LHCN-M2 (cell line): ENCODE data around the gene CEL. TPM values are rescaled to one million over a fixed set of nuclear protein-coding genes. Genes with fewer than 3 reads are reported as not detected.

Experiments used
- DNase-seq: peaks from one replicate; pipeline ENCODE4 v3.0.0-alpha.2; 2012; ENCODE audit warnings: low read depth
- total RNA-seq: library from RNA; depleted of rRNA; stranded (reverse); fragments of >200 nt; gene quantifications from 2 replicates; pipeline ENCODE4 v1.2.3, GENCODE V29; 2014

Gene CEL
- total RNA-seq, 1 experiment from 2014 or later: 0.57 TPM

DNA sequence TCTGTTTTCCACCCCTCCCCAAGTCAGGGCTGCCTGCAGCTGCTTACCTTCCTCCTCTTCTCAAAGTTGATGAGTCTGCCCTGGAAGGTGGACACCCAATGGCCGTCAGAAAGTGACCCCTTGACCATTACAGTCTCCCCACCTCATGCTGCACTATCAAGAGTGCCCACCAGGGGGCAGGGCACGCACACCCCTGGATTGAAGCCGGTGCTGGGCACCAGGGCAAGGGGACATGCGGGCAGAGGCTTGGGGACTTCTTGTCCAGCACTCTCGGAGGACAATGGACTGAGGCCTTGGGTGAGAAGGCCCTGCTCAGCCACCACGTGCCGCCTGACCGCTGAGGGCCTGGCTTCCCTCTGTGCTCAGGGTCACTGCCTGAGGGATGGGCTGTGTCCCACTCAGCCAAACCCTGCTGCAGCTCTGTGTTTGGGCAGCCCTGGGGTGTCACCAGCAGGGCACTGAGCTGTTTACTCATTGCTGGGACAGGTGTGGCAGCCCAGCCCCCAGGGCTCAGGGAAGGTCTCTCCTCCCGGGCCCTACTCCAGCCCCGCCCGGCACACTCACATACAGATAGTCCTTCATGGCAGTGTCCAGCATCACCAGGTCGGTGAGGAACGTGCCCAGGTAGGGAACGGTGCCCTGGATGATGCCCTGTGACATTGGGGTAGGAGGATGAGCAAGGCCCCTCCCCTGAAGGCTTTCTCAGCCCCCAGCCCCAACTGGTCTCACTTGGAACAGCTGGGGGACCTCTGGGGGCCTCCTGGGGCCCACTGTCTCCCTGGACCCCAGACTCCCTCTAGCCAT lies 41.6 kb downstream of the CEL start:
- DNase-seq: peak; percentile 38

DNA sequence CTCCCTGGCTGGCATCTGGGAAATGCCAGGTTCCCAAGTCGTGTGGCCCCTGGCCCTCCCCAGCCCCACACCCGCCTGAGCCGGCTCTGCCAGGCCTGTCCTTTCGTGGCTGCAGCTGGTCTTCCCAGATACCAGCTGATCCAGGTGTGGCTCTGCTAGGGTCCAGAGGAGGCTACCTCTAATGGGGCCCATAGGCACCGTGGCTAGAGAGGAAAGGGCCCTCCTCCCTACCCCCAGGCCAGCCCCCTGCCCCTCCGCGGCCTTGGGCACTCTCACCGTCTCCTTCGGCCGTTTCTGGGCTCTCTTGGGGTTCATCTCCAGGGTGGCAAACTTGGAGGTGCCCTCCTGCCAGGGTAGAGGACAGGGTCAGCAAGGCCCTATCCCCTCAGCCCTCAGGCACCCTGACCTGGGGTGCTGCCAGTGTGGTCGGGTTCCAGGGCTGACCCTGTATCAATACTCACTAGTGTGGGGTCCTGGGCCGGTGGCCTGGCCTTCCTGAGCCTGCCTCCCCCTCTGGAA lies 42.3 kb downstream of the CEL start:
- DNase-seq: no peak

GRCh38 chr9:133104718-133105460 lies 43.1 kb downstream of the CEL start:
- no peak for DNase-seq

DNA sequence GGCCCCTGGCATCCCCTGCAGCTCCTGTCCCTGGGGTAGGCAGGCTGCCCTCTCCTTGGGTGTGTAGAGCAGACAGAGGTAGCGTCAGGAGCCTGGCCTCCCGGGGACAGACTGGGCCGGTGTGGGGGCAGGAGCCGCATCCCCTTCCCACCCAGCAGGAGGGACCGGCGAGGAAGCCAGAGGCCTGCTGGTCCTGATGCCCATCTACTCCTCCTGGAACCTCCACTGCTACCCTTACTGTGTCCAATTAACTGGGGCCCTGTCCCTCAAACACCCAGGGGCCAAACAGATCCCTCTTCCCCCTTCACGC lies 43.6 kb downstream of the CEL start:
- no peak for DNase-seq

GRCh38 chr9:133106511-133107244 lies 44.9 kb downstream of the CEL start:
- DNase-seq: no peak

GRCh38 chr9:133107245-133107722 lies 45.5 kb downstream of the CEL start:
- no peak for DNase-seq

- no peak for DNase-seq
Observed at GRCh38 chr9:133107961-133108793, 46.4 kb downstream of the CEL start.

- DNase-seq: no peak
Observed at GRCh38 chr9:133108794-133109641, 47.2 kb downstream of the CEL start.

GRCh38 chr9:133109931-133110650 lies 48.3 kb downstream of the CEL start:
- DNase-seq: no peak

DNA sequence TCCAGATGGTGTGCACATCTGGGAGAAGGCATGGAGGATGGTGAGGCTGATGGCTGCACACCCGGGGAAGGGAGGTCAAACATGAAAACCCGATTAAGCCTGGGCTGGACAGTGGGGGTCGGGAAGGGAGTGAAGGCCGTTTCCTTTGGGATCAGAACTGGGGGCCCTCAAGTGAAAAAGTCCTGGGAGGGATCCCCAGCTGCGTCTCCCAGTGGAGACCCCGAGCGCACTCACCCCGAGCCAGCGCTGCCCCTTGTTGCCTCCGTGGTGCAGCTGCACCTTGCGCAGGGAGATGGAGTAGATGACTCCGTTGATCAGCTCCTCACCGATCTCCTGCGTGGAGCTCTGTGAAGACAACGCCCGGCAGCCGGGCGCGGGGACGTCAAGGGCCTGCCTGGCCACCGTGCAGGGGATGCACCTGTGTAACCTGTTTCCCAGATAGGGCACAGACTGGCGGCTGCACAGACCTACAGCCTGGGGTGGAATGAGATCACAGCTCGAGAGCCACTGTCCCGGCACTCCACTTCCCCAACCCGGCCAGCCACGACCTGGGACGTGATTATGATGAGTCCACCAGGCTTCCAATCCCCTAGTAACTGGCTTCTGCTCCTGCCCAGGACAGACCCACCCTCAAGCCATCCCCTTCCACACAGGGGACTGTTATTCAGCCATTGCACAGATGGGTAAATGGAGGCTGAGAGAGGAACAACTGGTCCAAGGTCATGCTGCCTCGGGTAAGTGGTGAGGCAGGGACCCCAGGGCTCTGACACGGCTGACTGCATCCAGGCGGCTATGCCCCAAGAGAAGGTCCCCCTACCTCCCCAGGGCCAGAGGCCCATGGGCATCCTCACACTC lies 50.3 kb downstream of the CEL start:
- no peak for DNase-seq

DNA sequence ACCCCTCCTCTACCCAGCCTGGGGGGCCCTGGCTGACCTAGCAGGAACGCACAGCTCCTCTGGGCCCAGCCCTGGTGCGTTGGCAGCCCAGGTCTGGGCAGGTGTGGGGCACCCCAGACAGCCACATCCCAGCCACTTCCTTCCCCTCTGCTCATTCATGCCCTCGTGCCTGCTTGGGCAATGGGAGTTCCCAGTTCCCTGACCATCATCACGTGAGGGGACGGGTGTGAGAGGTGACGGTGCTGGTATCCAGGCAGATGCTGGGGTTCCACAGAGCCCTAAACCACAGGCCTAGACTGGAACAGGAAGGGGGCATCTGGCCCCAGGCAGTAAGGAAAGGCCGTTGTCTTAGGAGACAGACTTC lies 50.9 kb downstream of the CEL start:
- DNase-seq: no peak

- no peak for DNase-seq
Observed at GRCh38 chr9:133113163-133113948, 51.6 kb downstream of the CEL start.

GRCh38 chr9:133113949-133114885 lies 52.4 kb downstream of the CEL start:
- DNase-seq: peak; percentile 62

- no peak for DNase-seq
Observed at GRCh38 chr9:133114886-133115603, 53.3 kb downstream of the CEL start.

GRCh38 chr9:133115604-133116345 lies 54.0 kb downstream of the CEL start:
- DNase-seq: no peak
